NCI-H146 treated with DMSO at 0.1 percent for 48 hours (cell line): Measurements from ENCODE around the gene PARG.
"Not testable (repeated sequence)": the region's sequence is repeated elsewhere in the genome, so short reads cannot be mapped to it uniquely, and the experiment has no call there.

Experiments
- DNase-seq: peaks from one replicate; lab custom pipeline; 2025; ENCODE audit not compliant: unreplicated experiment; lab: John Stamatoyannopoulos, UW

Gene PARG

DNA sequence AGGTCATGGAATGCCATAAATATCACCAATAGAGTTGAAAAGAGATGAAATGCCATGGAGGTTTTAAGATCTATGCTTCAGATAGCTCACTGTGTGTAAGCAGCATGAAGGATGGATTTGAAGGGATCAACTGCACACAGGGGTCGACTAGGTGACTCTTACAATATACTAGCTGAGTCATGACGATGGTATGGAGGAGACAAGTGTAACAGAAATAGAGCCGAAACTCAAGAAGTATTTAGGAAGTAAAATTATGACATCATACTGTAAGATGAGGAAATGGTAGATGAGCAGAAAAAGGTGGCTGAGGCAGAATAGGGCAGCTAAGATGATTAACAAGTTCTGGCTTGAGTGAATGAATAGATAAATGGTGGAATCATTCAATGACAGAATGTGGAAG lies 38.0 kb downstream of the PARG start:
- not testable (repeated sequence) for DNase-seq

DNA sequence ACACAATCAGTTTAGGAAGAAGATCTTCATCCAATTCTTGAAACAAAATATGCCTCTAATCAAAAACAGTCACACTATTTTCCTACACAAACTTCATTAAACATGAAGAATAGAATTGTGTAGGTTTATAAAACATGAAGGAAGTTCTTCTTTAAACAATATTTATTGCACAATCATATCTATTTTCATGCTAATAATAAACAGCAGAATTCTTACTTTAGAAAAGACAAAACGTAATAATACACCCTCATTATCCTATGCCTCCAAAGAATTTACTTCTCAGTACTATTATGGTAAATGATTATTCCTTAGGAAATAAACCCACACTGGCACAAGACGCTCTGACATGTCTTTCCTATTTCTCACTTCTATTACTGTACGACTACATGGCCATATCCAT lies 41.4 kb downstream of the PARG start:
- not testable (repeated sequence) for DNase-seq

DNA sequence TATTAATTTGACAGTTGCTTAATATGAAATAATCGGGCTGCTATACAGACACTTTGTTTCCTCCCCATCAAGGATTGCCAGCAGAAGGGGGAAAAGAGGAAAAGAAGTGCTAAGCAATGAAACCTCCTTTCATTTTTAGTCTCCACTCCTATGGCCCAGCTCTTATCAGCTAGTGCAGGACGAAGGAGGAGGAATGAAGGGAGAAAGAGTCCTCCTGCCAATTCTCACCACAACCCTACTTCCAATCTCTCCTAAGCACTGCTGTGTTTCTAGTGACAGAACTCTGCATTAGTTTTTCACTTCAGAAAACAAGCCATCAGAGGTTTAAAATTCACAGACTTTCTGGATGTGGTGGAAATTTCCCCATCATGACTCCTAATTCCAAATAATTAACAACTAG lies 41.8 kb downstream of the PARG start:
- DNase-seq, result not testable (repeated sequence)

DNA sequence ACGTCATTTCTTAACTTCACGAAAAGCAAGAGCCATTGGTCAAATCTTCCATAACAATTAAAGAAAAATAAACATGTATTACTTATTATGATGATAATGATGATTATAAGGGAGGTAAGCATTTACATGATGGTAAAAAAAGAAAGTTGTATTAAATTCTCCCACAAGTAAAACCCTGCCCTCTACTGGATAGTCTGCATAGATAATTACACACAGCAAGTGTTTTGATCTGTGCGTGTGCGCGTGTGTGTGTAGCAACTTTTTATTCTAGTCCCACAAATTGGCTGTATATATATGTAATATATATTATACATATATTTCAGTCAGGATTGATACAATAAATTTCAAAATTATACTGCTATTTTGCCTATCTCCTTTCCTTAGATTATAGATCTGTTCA lies 51.8 kb downstream of the PARG start:
- DNase-seq, result not testable (repeated sequence)

DNA sequence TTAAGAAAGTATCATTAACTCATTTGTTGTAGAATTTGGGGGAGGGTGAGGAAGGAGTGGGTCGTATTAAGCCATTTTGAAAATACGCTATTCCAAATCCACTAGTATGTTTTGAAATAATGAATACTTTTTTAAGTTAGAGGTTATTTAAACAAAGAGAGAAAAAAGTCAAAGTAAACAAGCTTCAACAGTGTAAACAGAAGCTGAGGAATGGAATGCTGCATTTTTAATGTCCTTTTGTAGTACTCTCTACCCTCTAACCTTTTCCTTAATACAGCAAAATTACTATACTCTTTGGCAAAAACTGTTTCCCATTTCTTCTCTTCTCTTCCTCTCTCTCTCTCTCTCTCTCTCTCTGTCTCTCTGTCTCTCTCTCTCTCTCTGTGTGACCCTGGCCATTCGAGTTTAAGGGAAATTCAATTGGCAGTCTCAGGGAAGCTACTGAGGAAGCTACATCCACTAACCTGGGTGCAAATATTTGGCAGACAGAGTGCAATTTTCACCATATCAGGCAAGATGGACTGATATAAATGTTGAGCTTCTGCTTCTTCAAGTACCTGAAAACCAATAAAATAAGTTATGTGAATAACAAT lies 57.0 kb downstream of the PARG start:
- not testable (repeated sequence) for DNase-seq

DNA sequence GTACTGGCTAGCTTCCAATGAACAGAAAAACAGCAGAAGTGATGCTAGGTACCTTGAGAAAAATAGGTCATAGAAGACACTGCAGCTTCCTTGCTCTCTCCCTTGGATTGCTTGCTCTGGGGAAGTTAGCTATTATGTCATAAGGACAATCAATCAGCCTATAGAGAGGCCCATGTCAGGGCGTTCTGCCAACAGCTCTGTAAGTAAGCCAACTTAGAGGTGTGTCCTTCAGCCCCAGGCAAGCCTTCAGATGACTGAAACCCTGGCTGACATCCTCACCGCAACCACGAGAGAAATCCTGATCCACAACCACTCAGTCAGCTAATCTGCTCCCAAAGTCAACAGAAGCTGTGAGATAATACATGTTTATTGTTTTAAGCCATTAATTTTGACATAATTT lies 58.0 kb downstream of the PARG start:
- not testable (repeated sequence) for DNase-seq

DNA sequence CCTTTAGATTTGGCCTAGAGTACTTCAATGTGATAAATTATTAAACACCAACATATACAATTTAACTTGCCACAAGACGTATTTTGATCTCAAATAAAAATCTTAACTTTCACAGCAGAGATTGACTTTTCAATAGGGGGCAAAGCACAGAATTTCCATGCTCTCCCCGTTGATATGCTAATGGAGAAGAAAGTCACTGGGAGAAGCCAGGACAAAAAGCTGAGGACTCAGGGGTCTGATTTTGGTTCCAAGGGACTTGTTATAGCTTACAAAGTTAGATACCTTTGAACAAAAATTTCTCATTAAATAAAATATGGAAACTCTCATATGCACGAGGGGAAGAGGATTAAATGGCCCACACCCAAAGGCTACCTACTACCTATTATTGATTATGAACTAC lies 59.5 kb downstream of the PARG start:
- DNase-seq, result not testable (repeated sequence)

DNA sequence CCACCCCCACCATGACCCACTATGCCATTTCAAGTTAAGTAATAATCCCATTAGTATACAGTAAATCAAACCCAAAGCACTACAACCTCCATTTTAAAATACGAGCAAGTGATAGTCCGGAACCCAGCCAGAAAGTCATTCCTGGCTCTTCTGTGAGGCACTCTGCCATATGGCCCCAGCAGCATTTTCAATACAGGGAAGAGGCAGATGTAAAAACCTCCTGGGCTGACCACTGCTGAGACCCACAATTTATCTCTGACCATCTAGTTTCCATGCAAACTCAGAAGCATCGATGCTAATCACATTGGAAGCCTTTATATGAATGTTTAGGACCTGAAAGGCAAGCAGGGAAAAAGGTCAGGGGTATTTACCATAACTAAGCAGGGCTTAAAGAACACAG lies 69.1 kb downstream of the PARG start:
- not testable (repeated sequence) for DNase-seq

DNA sequence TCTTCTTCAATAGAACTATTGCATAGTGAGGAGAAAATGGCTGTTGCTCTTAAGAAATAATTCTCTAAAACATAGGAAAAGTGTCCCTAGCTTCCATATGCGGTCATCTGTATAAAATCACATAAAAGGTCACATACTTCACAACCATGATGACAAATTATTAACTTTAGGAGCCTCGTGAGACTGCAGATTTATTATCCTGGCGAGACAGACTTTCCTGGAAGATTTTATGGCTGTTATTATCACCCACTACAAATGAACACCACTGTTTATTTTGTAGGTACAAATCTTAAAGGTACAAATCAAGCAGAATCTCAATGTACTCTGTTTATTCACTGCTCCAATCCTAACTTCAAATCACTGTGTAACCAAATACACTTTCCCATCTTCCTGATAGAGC lies 70.4 kb downstream of the PARG start:
- DNase-seq, result not testable (repeated sequence)

DNA sequence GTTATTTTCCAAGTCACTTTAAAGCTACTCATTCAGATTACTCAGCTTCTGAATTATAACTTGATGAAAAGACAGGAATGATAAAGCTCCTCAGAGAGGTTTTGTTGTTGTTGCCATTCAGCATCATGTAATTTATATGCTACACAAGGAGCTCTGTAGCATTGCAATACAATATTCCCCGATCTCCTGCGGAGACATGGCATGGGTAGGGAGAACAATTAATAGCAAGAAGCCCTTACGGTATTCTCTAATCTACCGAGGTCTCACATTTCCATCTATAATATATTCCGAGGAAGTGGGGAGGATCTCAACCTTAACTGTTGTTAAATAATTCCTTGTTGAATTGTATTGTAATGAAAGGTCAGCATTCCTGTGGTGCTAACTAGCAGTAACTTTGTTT lies 81.9 kb downstream of the PARG start:
- DNase-seq, result not testable (repeated sequence)

DNA sequence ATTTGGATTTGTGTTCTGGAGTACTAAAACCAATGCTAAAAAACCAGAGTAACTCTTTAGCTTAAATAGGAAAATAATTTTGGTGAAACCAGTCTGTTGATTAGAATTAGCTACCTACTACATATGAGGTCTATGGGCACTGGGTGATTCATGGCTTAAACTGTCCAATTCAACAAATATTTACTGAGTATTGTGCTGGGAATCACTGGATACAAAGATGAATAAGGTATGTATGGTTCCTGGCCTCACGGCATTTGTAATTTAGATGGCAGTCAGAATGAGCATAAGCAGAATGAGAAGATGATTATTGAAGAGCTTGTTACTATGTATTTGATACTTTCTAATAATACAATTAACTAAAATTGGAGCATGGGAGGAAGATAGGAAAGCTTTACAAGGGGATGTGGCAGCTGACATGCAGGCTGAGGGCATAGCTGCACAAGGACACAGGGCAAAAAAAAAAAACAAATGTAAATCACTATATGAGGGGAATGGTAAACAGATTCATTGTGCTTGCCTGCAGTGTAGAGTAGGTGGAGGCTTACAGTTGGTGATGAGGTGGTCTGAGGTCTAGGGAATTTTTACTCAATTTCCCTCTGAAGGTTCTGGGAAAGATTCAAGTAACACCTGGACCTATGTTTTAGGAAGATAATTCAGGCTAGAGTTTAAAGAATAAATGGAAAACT lies 83.0 kb downstream of the PARG start:
- not testable (repeated sequence) for DNase-seq

DNA sequence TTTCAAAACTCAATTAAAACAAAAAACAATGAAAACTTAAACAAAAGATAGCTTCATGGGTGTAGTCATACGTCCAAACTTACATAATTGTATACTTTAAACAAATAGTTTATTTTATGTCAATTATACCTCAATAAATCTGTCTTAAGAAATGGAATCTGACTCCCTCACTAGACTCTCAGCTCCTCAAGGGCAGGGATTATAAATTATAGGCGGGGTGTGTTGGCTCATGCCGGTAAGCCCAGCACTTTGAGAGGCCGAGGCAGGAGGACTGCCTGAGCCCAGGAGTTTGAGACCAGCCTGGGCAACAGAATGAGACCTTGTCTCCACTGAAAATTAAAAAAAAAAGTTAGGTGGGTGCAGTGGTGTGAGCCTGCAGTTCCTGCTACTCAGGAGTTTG lies 92.3 kb downstream of the PARG start:
- not testable (repeated sequence) for DNase-seq

DNA sequence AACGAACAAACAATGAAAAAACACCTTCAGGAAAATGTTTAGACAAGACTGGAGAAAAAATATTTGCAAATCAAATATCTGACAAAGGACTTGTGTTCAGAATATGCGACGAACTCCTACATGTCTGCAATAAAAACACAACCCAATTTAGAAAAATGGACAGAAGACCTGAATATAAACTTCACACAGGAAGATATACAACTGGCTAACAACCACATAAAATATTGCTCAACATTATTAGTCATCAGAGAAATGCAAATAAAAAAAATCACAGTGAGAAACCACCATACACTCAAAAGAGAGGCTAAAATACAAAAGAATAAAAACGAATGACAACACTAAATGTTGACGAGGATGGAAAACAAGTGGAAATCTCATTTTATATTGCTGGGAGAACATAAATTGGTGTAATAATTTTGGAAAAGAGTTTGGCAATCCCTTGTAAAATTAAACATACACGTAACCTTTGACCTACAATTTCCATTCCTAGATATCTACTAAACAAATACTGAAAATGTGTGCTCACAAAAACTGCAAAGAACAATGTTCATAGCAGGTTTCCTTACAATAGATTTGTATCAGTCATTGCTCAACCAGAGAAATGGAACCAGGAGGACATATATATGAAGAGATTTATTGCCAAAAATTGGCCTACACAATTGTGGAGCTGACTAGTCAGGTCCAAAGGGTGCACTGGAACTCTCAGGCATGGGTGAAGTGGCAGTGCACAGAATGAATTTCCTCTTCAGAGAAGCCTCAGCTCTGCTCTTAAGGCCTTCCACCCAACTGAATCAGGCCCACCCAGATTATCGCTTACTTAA lies 96.8 kb downstream of the PARG start:
- no peak for DNase-seq

DNA sequence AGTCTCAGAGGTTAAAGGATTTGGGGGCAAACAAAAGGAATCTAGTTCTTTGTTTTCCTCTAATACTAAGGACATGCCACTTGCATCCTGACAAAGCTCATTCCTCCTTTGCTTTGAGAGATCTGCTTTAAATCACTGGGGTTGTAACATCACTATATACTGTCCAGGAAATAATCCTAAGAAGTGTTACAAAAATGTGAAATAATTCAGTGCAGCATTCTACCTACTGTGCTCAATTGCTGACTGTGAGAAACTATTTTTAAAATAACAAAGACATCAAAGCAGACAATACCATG lies 99.5 kb downstream of the PARG start:
- DNase-seq, result not testable (repeated sequence)

DNA sequence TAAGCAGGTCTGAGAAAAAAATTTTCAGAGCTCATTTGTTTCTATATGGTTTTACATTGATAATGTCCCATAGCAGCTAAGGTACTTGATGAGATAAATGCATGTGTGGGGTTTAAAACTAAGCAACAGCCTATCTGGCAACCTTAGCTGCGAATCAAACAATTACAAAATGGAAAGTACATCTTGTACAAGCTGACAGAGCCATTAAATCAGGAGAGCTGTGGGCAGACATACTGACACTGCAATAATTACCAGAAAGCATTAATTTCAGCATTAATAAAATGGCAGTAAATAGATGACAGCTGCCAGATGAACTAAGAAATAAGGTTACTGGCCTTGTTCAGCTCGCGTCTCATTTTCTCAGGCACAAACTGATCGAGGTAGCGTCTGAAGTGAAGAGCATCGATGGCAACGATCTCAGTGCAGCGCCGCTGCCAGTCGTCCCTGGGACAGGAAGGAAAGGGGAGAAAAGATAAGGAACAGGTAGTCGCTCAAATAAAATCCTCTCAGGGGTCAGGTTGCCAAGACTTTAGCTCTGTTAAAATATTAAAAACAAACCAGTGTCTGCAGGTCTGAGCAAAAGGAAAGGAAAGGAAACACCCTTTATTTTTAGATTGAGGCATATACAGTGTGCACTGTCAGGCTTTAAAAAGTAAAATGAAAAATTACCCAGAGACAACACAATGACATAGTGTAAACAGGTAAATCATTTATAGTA lies 100.1 kb downstream of the PARG start:
- DNase-seq, result no peak

DNA sequence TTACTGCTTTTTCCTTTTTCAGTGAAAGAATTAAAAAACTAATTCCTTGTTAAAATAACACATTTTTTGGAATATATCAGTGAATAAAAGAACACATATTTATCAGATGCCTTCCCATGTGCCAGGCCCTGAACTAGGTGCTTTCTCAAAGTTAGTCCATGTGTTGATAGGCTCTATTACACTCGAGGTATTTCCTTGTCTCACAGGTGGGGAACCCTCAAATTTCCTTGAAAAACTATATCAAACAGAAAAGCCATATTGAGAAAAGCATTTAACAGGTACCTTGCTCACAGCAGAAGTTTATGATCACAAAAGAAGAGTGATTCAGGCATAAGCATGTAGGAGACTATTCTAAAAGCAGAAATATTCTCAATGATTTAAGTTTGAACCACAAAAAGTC lies 104.1 kb downstream of the PARG start:
- DNase-seq, result no peak

DNA sequence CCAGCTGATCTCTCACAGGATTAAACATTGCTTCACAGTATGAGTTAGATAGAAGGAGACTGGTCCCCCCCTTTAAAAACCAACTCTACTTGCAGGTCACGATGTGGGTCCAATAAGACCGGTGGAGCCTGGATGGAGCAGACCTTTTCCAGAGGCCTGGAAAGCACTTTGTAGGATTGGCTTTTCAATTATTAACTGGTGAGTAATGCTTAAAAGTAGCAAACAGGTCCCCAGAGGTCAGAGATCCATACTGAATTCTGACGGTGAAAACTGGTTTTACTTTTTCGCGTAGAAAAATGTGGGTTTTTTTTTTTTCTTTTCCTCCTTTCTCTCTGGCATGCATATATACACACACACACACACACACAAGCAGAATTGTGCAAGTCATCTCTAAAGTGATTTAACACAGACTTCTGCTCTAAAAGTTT lies 104.8 kb downstream of the PARG start:
- DNase-seq, result no peak

DNA sequence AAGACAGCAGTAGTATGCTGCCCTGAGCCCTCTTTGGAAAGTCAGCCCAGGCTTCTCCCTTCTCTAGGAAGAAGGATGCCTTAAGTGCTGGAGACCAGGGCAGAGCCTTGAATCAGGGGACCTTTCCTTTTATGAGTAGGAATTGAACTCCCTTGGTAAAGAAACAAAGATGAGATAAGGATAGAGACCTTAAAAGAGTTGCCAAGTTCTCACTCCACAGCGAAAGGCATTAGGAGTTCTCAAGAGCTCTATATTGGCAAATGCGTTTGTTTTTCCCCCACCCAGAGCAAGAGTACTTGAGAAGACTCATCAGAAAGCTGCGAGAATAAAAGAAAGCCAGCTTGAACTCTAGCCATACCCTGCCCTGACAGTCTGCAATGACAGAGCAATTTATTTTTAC lies 106.9 kb downstream of the PARG start:
- DNase-seq, result no peak

DNA sequence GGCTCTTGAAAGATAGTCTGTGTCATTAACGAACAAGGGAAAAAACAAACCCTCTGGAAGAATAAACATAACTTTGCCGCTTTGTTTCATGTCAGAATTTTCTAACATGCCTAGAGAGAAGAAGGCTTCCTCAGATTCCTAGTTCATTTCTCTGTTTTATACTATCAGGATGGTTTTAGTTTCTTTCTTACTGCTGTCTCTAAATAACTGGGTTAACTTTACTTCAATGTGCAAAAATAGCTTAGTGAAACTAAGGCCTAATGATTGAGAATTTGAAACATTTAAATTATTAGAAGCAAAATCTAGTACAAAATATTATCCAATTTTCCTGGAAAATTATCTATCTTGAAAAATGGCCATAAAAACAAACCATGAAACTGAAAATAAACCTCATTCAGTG lies 107.6 kb downstream of the PARG start:
- DNase-seq, result no peak

DNA sequence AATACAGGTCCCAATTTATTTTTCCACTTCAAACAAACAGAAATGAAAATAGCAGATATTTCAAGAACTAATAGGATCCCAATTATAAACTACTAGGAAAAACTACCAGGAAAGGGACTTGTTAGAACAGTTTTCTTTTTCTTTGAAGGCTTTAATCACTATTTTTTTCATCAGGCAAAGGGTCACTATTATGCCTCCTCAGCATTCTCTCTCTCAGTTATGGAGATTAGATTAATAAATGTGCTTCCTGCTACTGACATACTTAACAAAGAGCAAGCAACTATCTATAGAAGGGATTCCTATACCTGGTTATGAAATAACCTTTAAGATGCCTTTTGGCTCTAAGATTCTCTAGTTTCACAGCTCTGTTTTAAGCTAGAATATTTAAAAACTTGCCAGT lies 108.7 kb downstream of the PARG start:
- DNase-seq, result no peak

DNA sequence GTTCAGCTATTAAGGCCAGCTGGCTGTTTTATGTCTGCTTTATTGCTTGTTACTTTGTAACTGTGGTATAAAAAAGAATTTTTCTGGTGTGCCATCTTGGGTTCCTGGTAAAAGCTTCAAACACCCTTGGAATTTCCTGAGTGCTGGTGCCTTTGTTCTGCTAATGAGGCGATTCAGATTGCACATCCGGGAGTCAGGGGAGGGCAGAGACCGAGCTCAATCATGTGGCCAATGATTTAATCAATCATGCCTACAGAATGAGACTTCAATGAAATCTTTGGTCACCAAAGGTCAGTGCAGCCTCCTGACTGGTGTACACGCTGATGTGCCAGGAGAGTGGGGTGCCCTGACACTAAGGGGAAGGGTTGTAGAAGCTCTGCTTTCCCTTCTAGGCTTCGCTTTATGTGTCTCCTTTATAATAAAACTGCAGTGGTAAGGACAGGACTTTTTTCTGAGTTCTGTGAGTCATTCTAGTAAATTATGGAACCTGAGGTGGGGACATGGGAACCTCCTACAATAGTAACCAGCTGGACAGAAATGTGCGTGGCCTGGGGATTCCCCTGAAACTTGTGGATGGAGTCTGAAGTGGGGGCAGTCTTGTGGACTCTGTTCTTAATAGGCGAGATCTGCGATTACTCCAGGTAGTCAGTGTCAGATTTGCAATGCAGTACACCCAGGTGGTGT lies 110.3 kb downstream of the PARG start:
- DNase-seq, result no peak
